Smooth muscle cell (in vitro differentiated cells): ENCODE data around the gene MYH10. TPM values are rescaled to one million over a fixed set of nuclear protein-coding genes. Genes with fewer than 3 reads are reported as not detected.

Source experiments
- DNase-seq: peaks from one replicate; lab custom pipeline; 2025; ENCODE audit not compliant: unreplicated experiment; lab: John Stamatoyannopoulos, UW
- H2AFZ ChIP-seq: fragments of 200-600 bp; sonication (generic); 2 replicates; pipeline ENCODE4 v1.6.0; 2016; ENCODE audit warnings: antibody characterized with exemption, low read depth, mild to moderate bottlenecking
- H3F3A ChIP-seq: fragments of 200-600 bp; sonication (generic); 2 replicates; pipeline ENCODE4 v1.6.0; 2017; ENCODE audit warnings: antibody characterized with exemption, low read depth
- H3K27ac ChIP-seq: fragments of 200-600 bp; sonication (generic); 2 replicates; pipeline ENCODE4 v1.5.1; 2016; ENCODE audit warnings: low read depth, mild to moderate bottlenecking
- H3K27me3 ChIP-seq: fragments of 200-600 bp; sonication (generic); 2 replicates; pipeline ENCODE4 v1.6.1; 2016; ENCODE audit warnings: low read depth, mild to moderate bottlenecking
- H3K36me3 ChIP-seq: fragments of 200-600 bp; sonication (generic); 2 replicates; pipeline ENCODE4 v1.5.1; 2016; ENCODE audit warnings: low read depth
- H3K4me1 ChIP-seq: fragments of 200-600 bp; sonication (generic); 2 replicates; pipeline ENCODE4 v1.5.1; 2016; ENCODE audit warnings: low read depth
- H3K4me2 ChIP-seq: fragments of 200-600 bp; sonication (generic); 2 replicates; pipeline ENCODE4 v1.6.0; 2016; ENCODE audit warnings: mild to moderate bottlenecking
- H3K4me3 ChIP-seq: fragments of 200-600 bp; sonication (generic); 2 replicates; pipeline ENCODE4 v1.5.1; 2016; ENCODE audit warnings: mild to moderate bottlenecking
- H3K79me2 ChIP-seq: fragments of 200-600 bp; sonication (generic); 2 replicates; pipeline ENCODE4 v1.6.0; 2016; ENCODE audit warnings: low read depth, mild to moderate bottlenecking
- H3K9ac ChIP-seq: fragments of 200-600 bp; sonication (generic); 2 replicates; pipeline ENCODE4 v1.6.0; 2016; ENCODE audit warnings: low read depth
- H3K9me3 ChIP-seq: fragments of 200-600 bp; sonication (generic); replicated peaks from 2 replicates; pipeline ENCODE4 v1.5.1; 2016; ENCODE audit warnings: low read depth
- H4K20me1 ChIP-seq: fragments of 200-600 bp; sonication (generic); 2 replicates; pipeline ENCODE4 v1.6.0; 2016; ENCODE audit warnings: low read depth
- WGBS: methylation state at CpG from one replicate; pipeline ENCODE4 v1.1.7; 2016; ENCODE audit warnings: low lambda C conversion rate; 5-methylcytosine and 5-hydroxymethylcytosine counted together
- polyA plus RNA-seq: library from polyadenylated mRNA; unstranded; fragments of >200 nt; fragmentation: Nextera tagmentation; extraction: Ambion mirVana; gene quantifications from 2 replicates; pipeline ENCODE4 v1.2.1, GENCODE V29; 2016
- total RNA-seq: library from RNA; depleted of rRNA; stranded (reverse); fragments of >200 nt; gene quantifications from 2 replicates; pipeline ENCODE4 v1.2.3, GENCODE V29; 2014
- TF ChIP-seq, protein P1 (sequence below): fragments of 200-600 bp; sonication (generic); IDR thresholded peaks from 2 replicates; pipeline ENCODE4 v1.5.1; 2017; ENCODE audit warnings: borderline replicate concordance, mild to moderate bottlenecking, antibody characterized with exemption; ENCODE audit not compliant: insufficient read depth, poor library complexity, severe bottlenecking

Gene MYH10
- total and polyA plus RNA-seq, 2 experiments from 2014 or later, result 112 to 146 TPM

DNA sequence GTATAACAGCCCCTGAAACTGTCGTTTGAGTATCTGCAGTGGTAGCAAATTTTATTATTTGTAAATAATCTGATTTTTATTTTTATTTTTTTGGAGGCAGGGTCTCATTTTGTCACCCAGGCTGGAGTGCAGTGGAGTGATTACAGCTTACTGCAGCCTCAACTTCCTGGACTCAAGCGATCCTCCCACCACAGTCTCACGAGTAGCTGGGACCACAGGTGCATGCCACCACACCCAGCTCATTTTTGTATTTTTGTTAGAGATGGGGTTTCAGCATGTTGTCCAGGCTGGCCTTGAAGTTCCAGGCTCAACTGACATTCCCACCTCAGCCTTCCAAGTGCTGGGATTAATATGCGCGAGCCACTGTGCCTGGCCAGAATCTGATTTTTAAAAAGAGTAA, 192.1 kb downstream of the MYH10 start:
- TF ChIP-seq, protein P1, sequence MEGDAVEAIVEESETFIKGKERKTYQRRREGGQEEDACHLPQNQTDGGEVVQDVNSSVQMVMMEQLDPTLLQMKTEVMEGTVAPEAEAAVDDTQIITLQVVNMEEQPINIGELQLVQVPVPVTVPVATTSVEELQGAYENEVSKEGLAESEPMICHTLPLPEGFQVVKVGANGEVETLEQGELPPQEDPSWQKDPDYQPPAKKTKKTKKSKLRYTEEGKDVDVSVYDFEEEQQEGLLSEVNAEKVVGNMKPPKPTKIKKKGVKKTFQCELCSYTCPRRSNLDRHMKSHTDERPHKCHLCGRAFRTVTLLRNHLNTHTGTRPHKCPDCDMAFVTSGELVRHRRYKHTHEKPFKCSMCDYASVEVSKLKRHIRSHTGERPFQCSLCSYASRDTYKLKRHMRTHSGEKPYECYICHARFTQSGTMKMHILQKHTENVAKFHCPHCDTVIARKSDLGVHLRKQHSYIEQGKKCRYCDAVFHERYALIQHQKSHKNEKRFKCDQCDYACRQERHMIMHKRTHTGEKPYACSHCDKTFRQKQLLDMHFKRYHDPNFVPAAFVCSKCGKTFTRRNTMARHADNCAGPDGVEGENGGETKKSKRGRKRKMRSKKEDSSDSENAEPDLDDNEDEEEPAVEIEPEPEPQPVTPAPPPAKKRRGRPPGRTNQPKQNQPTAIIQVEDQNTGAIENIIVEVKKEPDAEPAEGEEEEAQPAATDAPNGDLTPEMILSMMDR, result no peak
- Histone ChIP-seq H4K20me1 (peaks cover 75% of the 10 kb centered on the region), H3K36me3 (peaks cover 5% of the 10 kb centered on the region), H3K4me2 (peak overlapping the region; percentile 96), H3K9me3 (no peaks in the 10 kb centered on the region), H3K27ac (no peak overlapping the region), H3K27me3 (no peaks in the 10 kb centered on the region), H3K4me3 (peak overlapping the region; percentile 65), H3K9ac (no peak overlapping the region), H2AFZ (no peak overlapping the region), H3K79me2 (peaks cover 76% of the 10 kb centered on the region), H3F3A (no peaks in the 10 kb centered on the region), H3K4me1 (peaks cover 7% of the 10 kb centered on the region)
- no peak for DNase-seq
- WGBS, result 92% methylated on average over 5 of the region's 5 CpGs

DNA sequence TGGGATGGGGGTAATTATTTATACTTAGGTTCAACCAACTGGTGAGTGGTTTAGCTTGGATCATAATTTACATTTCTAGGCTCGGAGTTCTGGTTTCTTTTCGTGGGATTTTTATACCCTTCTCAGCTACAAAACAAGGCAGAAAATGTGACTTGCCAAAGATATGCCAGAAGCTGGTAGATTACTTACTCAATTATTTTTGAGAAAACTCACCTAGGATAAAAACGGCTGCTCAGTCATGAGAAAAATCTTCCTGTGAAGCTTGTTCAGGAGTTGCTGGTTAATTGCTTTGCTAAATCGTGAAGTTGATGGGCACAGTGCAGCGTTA, 193.7 kb downstream of the MYH10 start:
- H3F3A ChIP-seq, result no peaks in the 10 kb centered on the region
- no peaks in the 10 kb centered on the region for H3K9me3 ChIP-seq
- peaks cover 58% of the 10 kb centered on the region for H4K20me1 ChIP-seq
- H3K4me2 ChIP-seq, result peak overlapping the region; percentile 96
- H3K4me1 ChIP-seq, result peaks cover 5% of the 10 kb centered on the region
- peak overlapping the region; percentile 100 for H3K9ac ChIP-seq
- H3K27me3 ChIP-seq, result no peaks in the 10 kb centered on the region
- no peak overlapping the region for H2AFZ ChIP-seq
- H3K4me3 ChIP-seq, result peak overlapping the region; percentile 65
- H3K27ac ChIP-seq, result peak overlapping the region; percentile 100
- peaks cover 5% of the 10 kb centered on the region for H3K36me3 ChIP-seq
- DNase-seq, result no peak
- H3K79me2 ChIP-seq, result peaks cover 60% of the 10 kb centered on the region
- 8% methylated on average over 5 of the region's 5 CpGs for WGBS
- TF ChIP-seq, protein P1, result no peak

DNA sequence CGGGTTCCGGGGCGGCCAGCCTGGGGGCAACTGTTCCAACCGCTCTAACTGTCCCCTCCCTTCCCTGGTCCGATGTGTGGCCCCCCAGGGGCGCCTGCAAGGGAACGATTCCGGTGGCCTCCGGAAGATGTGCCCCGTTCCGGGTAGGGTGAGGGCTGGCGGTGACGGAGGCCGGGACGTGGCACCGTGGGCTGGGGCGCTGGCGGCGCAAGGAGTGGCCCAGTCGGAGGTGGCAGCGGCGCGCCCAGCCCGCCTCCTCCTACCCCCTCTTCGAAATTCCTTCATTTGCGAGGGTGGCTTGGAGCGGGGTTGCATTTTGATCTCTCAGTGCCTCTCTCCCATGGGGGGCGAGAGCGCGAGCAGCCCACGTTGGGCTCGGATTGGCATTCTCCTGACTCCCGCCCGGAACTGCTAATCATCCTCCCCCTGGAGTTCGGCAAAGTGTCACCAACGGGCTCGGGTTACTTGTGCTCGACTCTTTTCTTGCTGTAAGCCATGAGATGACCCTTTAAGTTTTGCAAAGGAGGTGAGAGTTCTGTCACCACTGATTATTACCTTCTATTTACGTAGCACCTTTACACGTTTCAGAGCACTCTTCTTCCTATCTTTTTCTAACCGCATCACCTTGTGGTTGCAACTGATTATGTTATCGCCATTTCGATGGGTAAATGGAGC, 194.2 kb downstream of the MYH10 start:
- Histone ChIP-seq H3K27ac (peak overlapping the region; percentile 100), H3K79me2 (peaks cover 55% of the 10 kb centered on the region), H3F3A (no peaks in the 10 kb centered on the region), H3K4me2 (peak overlapping the region; percentile 96), H3K27me3 (no peaks in the 10 kb centered on the region), H4K20me1 (peaks cover 53% of the 10 kb centered on the region), H3K9me3 (no peaks in the 10 kb centered on the region), H3K4me1 (peaks cover 5% of the 10 kb centered on the region), H3K9ac (peak overlapping the region; percentile 100), H2AFZ (no peak overlapping the region), H3K4me3 (peak overlapping the region; percentile 65), H3K36me3 (peaks cover 5% of the 10 kb centered on the region)
- TF ChIP-seq, protein P1, result no peak
- DNase-seq, result peak; percentile 72
- 2% methylated on average over 41 of the region's 43 CpGs for WGBS
